Right ventricle myocardium superior (tissue), 1 donor: Measurements from ENCODE around the gene NPY5R. TPM values are rescaled to one million over a fixed set of nuclear protein-coding genes. Genes with fewer than 3 reads are reported as not detected.

ENCODE experiments used
- ATAC-seq: fragments of 200-7000 bp; cut with Tn5 transposase; one replicate; pipeline ENCODE4 v1.9.1; 2020; ENCODE audit warnings: mild to moderate bottlenecking; ENCODE audit not compliant: poor library complexity
- DNase-seq: peaks from one replicate; pipeline ENCODE4 v3.0.0-alpha.2; 2020
- intact Hi-C: fragments of 100-400 bp; cut with DNase I; formaldehyde crosslinking; loops from one replicate; pipeline ENCODE4 v1.11.2; 2022
- long read RNA-seq: library from polyadenylated mRNA; unstranded; transcript quantifications from one replicate; pipeline ENCODE4 v2.0.0, GENCODE V29; 2021
- total RNA-seq: library from RNA; stranded (reverse); fragmentation: NEBNext Ultra II Directional; extraction: Animal tissue kit (Norgen Biotek cat#: 25700); gene quantifications from one replicate; pipeline ENCODE4 v1.2.1, GENCODE V29; 2021
- donor health status: DM: no; HTN: yes; CAD: no; lungs with severe emphysema.

The NPY5R gene
- not detected for total RNA-seq
- long read RNA-seq, partial matches to known transcripts, result 0 of 1 reads
- long read RNA-seq, other reads (novel, unspliced or antisense), result 0 of 1 reads

GRCh38 chr4:163343604-163344146 is at the start of gene NPY5R:
TSS of gene NPY5R (plus strand) at chr4:163343892. CDS start at chr4:163350274, 6,382 bp downstream.
- peak; percentile 46 for ATAC-seq
- intact Hi-C loops, result no loop called here
- peak; percentile 30 for DNase-seq

- no peak for DNase-seq
- ATAC-seq, result no peak
- intact Hi-C loops, result no loop called here
Observed at GRCh38 chr4:163295138-163295537, 48.6 kb upstream of the NPY5R start.

- intact Hi-C loops, result loop anchor here (5.0 kb wide), 1 partner anchor 693 kb away; no protein-coding TSS in a partner anchor
- ATAC-seq (no peak), DNase-seq (no peak)
Observed at GRCh38 chr4:163300445-163300844, 43.2 kb upstream of the NPY5R start.

- no peak for DNase-seq
- no peak for ATAC-seq
- intact Hi-C loops, result loop anchor here (5.0 kb wide), 1 partner anchor 696 kb away; no protein-coding TSS in a partner anchor
Observed at GRCh38 chr4:163303069-163303468, 40.6 kb upstream of the NPY5R start.

DNA sequence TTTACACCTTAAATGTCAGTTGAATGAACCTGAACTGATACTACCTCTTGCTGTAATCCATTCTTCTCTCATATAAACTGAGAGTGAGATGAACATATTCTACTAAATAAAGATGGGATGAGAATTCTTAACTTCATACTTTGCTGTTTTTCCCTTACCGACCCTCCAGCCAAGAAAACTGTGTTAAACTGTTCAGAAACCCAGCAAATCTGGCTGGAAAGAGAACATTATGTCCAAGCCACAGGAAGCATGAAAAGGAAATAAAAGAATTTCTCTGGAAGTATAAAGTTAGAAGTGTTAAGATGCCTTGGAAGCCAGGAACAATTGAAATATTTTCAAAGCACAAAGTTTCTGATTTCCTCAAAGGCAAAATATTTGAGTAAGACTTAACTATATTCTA is 34.2 kb upstream of the NPY5R start:
- intact Hi-C loops, result no loop called here
- DNase-seq (no peak), ATAC-seq (no peak)

DNA sequence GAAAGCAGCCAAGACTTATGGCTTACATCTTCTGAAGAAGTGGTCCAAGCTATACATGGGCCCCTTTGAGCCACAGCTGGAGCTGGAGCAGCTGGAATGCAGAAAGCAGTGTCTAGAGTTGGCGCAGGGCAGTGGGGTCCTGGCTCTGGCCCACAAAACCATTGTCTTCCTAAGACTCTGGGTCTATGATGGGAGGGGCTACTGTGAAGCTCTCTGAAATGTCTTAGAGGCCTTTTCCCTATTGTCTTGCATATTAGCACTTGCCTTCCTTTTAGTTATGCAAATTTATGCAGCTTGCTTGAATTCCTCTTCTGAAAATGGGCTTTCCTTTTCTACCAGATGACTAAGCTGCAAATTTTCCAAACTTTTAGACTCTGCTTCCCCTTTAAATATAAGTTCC is 26.6 kb upstream of the NPY5R start:
- intact Hi-C loops, result no loop called here
- ATAC-seq, result no peak

GRCh38 chr4:163330916-163331628 is 12.6 kb upstream of the NPY5R start:
- ATAC-seq, result no peak
- DNase-seq, result no peak

More for the DNA sequence above, 26.6 kb upstream of the NPY5R start:
- DNase-seq, result no peak

GRCh38 chr4:163331629-163332376 is 11.9 kb upstream of the NPY5R start:
- intact Hi-C loops, result loop anchor here (10.0 kb wide), 1 partner anchor 837 kb away; no protein-coding TSS in a partner anchor
- DNase-seq (peak; percentile 43), ATAC-seq (peak; percentile 76)

More at GRCh38 chr4:163330916-163331628, 12.6 kb upstream of the NPY5R start:
- intact Hi-C loops, result loop anchor here (10.0 kb wide), 1 partner anchor 836 kb away; no protein-coding TSS in a partner anchor

- ATAC-seq (peak; percentile 98), DNase-seq (peak; percentile 65)
- intact Hi-C loops, result loop anchor here (10.0 kb wide), 1 partner anchor 838 kb away; no protein-coding TSS in a partner anchor
Observed at GRCh38 chr4:163332526-163333406, 10.9 kb upstream of the NPY5R start, which contains the start of gene NPY1R. TSS of gene NPY1R (minus strand) at chr4:163332596. CDS start at chr4:163326554, 6,042 bp downstream.

GRCh38 chr4:163335384-163335783 is 8.3 kb upstream of the NPY5R start:
- DNase-seq (no peak), ATAC-seq (no peak)
- intact Hi-C loops, result loop anchor here (10.0 kb wide), 1 partner anchor 841 kb away; no protein-coding TSS in a partner anchor

DNA sequence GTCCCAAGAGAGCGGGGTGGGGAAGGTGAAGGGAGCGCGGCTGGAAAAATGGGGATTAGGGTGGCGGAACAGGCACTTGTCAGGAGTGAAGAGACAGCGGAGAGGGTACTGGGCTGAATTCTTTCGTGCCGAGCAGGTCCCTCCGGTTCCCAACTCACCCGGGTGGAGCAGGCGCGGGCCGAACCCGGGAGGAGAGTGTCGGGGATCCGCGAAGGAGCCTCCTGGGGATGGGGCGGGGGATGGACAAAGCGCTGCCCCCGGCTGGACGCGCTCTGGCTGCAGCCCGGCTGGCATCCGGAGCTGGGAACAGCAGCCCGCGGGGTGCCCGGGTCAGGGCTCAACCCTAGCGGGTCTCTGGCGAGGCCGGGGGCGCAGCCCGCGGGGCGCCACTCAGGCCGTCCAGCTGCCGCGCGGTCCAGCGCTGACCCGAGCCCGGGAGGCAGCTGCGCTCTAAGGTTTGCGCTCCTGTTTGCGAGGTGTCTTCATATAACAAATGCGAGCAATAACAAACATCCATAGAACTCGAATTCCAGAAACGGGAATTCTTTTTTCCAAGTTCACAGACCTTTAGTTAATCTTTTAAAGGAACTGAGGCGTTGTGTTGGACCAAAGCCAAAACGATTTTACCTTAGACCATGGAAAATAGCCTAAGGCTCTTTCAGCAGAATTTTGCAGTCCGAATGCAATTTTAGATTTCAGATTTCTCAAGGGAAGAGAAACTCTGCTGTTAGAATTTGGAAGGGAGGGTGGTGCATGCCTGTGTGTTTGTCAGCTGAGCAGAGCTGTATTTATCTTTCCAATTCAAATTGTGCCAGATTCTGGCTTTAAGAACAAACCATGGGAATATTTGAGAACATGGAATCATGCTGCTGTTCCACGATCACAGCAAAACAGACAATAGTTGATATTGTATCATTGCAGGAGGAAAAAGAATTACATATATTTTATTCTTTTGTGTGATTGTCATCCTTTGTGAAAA is 744 bp downstream of the NPY5R start:
- DNase-seq (peak; percentile 40), ATAC-seq (peak; percentile 55)
- intact Hi-C loops, result no loop called here

DNA sequence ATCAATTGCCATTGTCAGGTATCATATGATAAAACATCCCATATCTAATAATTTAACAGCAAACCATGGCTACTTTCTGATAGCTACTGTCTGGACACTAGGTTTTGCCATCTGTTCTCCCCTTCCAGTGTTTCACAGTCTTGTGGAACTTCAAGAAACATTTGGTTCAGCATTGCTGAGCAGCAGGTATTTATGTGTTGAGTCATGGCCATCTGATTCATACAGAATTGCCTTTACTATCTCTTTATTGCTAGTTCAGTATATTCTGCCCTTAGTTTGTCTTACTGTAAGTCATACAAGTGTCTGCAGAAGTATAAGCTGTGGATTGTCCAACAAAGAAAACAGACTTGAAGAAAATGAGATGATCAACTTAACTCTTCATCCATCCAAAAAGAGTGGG is 7.0 kb downstream of the NPY5R start:
- ATAC-seq (no peak), DNase-seq (no peak)
- intact Hi-C loops, result no loop called here

DNA sequence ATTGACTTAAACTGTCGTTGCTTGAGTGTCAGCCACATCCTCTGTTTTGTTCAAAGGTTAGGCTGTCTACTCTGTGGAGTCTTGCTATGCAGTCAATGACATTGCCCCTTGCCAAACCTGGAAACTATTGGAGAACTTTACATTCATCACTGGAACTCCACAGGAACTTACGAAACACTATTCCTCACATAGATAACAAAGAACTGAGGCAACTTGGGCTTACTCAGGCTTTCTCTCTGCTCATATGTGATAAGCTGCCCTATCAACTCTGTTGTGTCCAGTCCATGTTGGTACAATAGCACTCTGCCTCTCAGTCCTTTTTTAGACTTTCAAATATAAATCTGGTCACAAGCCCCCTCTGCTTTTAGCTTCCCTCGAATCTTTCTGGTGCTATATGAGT is 9.4 kb downstream of the NPY5R start:
- no peak for DNase-seq
- no peak for ATAC-seq
- intact Hi-C loops, result no loop called here

- no peak for ATAC-seq
- intact Hi-C loops, result no loop called here
- no peak for DNase-seq
Observed at GRCh38 chr4:163356104-163356503, 12.4 kb downstream of the NPY5R start.

- no peak for DNase-seq
- intact Hi-C loops, result no loop called here
Observed at GRCh38 chr4:163367651-163368050, 24.0 kb downstream of the NPY5R start.

DNA sequence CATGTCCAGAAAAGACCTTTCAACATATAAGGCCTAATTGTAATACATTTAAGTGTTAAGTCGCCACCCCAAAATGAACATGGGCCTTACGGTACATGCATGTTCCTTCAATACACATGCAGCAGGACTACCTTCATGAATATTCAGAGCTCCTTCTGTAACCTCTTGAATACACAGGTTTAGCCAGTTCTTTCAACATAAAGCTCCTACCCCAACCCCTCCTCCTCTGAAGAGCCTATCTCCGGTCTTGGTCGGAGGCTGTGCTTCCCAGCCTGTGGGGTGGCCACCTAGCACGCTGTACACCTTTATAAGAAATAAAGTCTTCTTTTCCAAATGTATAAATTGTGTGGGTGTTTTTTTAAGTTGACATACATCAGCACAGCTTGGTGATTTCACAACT is 28.3 kb downstream of the NPY5R start:
- DNase-seq (no peak), ATAC-seq (no peak)
- intact Hi-C loops, result no loop called here

More at GRCh38 chr4:163367651-163368050, 24.0 kb downstream of the NPY5R start:
- no peak for ATAC-seq

- no peak for ATAC-seq
- no peak for DNase-seq
- intact Hi-C loops, result no loop called here
Observed at GRCh38 chr4:163378661-163379060, 35.0 kb downstream of the NPY5R start.
